NCI-H1092 treated with DMSO at 0.1 percent for 48 hours (cell line): ENCODE results near the gene HES1.
A peak's percentile ranks its signal among the peaks of the same experiment; 100 is the strongest.
"Not testable (repeated sequence)": the region's sequence is repeated elsewhere in the genome, so short reads cannot be mapped to it uniquely, and the experiment has no call there.

Experiments used
- DNase-seq: peaks from one replicate; lab custom pipeline; 2025; lab: John Stamatoyannopoulos, UW

HES1 gene, protein sequence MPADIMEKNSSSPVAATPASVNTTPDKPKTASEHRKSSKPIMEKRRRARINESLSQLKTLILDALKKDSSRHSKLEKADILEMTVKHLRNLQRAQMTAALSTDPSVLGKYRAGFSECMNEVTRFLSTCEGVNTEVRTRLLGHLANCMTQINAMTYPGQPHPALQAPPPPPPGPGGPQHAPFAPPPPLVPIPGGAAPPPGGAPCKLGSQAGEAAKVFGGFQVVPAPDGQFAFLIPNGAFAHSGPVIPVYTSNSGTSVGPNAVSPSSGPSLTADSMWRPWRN

DNA sequence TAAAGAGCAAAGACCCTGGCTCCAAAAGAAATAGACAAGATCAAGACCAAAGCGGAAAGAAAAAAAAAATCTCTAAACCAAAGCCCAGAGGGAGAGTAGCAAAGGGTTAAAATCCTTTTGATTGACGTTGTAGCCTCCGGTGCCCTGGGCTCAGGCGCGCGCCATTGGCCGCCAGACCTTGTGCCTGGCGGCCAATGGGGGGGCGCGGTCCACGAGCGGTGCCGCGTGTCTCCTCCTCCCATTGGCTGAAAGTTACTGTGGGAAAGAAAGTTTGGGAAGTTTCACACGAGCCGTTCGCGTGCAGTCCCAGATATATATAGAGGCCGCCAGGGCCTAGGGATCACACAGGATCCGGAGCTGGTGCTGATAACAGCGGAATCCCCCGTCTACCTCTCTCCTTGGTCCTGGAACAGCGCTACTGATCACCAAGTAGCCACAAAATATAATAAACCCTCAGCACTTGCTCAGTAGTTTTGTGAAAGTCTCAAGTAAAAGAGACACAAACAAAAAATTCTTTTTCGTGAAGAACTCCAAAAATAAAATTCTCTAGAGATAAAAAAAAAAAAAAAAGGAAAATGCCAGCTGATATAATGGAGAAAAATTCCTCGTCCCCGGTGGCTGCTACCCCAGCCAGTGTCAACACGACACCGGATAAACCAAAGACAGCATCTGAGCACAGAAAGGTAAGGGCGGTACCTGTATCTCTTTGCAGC is at the start of gene HES1:
Gene HES1, plus strand, starts transcription at position 343 of the 713 bp plus-strand sequence. Its CDS starts 233 bp downstream, at position 576.
- peak; percentile 63 for DNase-seq

GRCh38 chr3:194086388-194087075 is 49.4 kb upstream of the HES1 start:
- no peak for DNase-seq

GRCh38 chr3:194087280-194087679 is 48.7 kb upstream of the HES1 start:
- no peak for DNase-seq

GRCh38 chr3:194087995-194088855 is 47.7 kb upstream of the HES1 start:
- DNase-seq = no peak

DNA sequence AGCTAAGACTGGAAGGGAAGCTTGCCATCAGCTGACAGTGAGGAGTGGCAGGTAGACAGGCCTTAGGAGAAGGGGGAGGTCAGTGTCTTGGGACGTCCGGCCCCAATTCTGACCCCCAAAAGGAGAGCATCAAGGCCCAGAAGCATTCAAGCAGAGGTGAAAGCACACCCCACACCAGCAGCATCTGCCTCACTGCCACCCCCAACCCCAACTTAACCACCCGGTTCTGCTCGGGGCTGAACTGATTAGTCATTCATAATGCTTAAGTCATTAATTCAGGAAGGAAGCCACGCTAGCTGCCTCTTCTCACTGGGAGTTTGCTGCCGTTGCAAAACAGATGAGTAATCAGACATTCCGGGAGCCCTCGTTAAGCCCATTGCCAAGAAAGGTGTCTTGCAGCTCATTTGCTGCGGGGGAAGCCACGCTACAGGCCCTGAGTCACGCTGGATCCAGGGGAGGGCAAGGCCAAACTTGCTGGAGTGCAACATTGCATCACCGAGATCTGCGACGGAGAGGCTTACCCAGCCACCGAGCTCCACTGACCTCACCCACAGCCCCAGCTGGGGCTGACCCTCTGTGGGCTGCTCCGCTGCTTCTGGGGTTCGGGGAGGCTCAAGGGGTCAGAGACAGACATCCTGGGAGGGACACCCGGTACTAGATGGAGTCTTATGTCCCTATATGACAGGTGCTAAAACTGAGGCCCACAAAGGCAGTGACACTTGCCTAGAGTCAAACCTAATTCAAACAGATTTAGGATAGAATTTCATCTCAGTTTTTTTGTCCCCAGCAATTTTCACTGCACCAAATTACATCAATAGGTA is 46.4 kb upstream of the HES1 start:
- DNase-seq = no peak

- not testable (repeated sequence) for DNase-seq
Observed at GRCh38 chr3:194090178-194090555, 45.8 kb upstream of the HES1 start.

- DNase-seq = no peak
Observed at GRCh38 chr3:194090716-194091115, 45.2 kb upstream of the HES1 start.

GRCh38 chr3:194091141-194091540 is 44.8 kb upstream of the HES1 start:
- no peak for DNase-seq

DNA sequence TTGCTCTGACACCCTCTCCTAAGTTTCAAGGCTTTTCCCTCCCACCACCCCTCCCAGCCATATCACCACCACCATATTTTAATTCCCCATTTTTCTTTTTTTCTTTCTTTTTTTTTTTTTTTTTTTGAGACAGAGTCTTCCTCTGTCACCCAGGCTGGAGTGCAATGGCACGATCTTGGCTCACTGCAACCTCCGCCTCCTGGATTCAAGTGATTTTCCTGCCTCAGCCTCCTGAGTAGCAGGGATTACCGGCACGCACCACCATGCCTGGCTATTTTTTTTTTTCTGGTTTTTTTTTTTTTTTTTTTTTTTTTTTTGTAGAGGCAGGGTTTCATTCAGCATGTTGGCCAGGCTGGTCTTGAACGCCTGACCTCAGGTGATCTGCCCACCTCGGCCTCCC is 44.1 kb upstream of the HES1 start:
- not testable (repeated sequence) for DNase-seq

DNA sequence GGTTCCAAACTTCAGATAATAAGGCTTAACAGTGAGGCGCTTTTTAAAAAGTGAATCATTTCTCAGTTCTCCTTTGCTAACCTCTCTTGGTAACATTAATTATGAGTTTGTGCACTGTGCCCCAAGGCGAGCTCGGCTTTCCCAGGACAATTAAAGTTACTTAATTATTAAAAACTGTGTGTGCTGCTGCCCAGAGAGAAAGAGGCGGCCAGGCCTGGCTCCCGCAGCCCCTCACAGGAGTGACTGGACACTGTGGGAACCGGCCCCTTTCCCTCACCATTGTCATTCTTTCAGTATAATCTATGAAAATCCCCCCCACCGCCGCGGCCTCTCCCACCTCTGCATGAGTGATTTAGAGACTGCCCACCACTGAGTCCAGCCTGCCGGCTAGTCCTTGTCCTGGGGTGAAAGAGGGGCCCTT is 43.1 kb upstream of the HES1 start:
- no peak for DNase-seq

DNA sequence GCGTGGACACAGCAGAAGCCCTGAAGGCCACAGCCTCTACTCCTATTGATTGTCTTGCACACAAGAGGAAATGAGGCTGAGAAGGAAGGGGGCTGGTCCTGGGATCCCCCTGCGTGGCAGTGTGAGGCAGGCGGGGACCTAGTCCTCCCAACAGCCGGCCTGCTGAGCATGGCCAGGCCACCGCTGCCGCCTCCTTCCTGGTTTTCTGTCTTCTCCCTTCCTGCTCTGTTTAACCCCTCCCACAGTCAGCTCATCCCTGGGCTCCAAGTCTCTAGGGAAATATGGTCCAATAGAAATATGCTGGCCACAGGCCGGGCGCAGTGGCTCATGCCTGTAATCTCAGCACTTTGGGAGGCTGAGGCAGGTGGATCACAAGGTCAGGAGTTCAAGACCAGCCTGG is 42.1 kb upstream of the HES1 start:
- DNase-seq = no peak

DNA sequence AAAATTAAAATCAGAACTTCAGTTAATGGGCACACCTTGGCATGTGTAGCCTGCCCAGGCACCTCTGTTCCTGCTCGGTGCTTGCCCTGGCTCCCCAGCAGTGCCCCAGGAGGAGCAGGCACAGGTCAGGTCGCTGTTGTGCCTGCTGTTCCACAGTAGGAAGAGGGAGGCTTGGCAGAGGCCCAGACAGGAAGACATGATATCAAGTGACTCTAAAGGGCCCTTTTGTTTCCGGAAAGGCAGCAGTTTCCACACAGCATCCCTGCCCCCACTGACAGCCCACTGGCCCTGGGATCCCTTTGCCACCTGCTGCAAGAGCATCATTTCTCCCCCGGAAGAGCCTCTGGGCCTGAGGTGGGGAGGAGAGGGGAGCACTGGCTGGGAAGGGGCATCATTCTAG is 40.5 kb upstream of the HES1 start:
- peak; percentile 71 for DNase-seq

- DNase-seq = no peak
Observed at GRCh38 chr3:194095902-194096301, 40.0 kb upstream of the HES1 start.

DNA sequence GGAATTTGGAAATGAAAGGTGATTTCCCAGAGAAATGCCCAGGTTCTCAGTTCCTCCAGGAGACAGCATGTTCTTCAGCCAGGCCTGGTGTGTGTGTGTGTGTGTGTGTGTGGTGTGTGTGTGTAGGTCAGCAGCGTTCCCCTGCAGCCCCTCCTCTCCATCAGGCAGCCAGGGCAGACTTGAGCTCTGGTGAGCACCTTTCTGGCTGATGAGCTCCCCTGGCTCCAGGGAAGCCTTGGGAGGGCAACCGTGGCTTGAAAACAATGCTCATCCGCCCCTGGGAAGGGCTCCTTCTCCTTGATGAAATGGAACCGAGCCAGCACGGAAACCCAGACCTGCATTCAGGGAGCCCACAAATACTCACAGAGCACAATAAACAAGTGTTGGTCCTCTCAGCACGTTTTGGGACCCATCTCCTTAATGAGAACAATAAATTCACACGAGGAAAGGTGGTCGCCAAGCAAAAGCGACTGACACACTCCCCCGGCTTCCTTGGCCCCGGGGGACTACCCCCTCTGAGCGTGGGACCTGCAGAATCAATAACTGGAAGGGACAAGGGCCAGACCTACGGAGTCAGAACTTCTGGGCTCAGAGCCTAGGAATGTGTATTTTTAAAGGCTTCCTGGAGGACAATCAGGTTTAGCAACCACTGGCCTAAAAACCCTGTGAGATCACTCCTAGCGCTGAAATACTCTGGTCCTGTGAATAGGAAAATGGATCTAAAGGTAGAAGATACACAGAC is 38.6 kb upstream of the HES1 start:
- DNase-seq = no peak

DNA sequence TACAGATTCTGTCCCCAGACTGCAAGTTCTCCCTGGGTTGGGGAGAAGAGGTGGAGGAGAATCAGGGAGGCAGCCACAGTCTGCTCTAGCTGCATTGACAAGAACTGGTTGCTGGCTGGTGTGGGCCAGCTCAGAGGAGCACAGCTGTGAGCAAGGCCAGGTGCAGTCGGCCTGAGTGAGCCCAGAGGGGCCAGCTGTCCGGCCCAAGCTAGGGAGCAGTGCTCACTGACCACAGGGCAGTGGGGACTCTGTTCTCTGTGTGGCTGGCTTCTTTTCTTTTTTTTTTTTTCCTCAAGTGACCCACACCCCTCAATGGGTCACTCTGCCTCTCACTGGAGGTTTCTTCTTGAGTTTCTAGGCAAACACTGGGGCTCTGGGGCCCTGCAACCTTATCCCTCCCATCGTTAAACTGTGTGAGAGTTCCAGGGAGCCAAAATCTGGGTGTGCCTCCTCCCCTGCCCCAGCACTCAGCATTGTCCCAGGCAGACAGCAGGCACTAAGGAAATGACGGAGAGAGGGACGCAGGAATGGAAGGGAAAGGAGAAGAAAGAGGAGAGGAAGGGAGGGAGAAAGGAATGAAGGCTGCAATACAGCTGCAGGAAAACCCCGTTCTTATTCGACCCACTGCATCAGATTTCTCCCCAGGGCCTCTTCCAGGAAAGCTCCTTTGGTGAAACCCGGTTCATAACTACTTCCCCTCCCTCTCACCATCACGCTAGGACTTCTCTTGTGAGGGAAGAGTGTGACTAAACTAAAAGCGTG is 37.7 kb upstream of the HES1 start:
- DNase-seq = no peak

DNA sequence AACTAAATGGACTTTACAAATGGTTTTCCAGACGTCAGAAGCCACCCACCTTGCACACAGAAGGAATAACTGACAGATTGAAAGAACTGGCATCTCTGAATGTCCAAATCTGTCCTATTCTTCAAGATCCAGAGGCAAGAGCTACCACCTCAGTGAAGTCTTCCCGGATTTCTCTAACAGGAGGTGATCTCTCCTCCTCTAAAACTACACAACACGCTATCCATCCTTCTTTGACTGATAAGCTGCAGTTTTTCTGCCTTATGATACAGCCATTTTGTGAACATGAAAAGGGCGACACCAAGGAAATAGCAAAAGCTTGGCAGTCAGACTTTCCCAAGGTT is 37.1 kb upstream of the HES1 start:
- no peak for DNase-seq

DNA sequence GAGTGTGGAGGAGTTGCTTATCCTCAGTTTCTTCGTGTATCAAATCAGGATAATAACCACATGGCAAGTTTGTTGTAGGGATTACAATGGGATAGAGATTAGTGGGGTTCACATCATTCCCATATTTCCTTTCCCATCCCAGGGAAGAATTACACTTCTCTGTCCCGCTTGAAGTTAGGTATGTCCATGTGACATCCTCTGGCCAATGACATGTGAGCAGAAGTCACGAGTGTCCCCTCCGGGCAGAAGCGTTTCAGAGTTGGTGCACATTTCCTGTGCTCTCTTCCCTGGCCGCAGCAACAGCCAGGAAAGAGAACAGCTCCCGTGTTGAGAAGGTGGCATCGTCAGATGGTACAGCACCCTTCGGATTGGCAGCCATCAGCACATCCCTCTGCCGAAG is 36.7 kb upstream of the HES1 start:
- DNase-seq = no peak

GRCh38 chr3:194100856-194101390 is 35.0 kb upstream of the HES1 start:
- no peak for DNase-seq

- DNase-seq = no peak
Observed at GRCh38 chr3:194101592-194102432, 34.1 kb upstream of the HES1 start.
